Vagina (tissue), 2 donors: ENCODE measurements around the gene C1orf116.

Experiments
- CTCF ChIP-seq, 3 experiments: fragments of 450-650 bp in 2 of 3; fragments of 200-600 bp in 1 of 3; sonication (generic) in 1 of 3; IDR thresholded peaks; one replicate each; pipeline ENCODE4 v1.5.1; 2017 to 2019; ENCODE audit warnings: antibody characterized with exemption in 3 of 3, mild to moderate bottlenecking in 2 of 3, moderate library complexity in 2 of 3
- POLR2A ChIP-seq, 2 donors: fragments of 450-650 bp; IDR thresholded peaks; one replicate each; pipeline ENCODE4 v1.6.1; 2017; ENCODE audit warnings: antibody characterized with exemption in 2 of 2, mild to moderate bottlenecking in 2 of 2, moderate library complexity in 2 of 2
- POLR2AphosphoS5 ChIP-seq, 2 donors: sonication (generic); formaldehyde crosslinking; IDR thresholded peaks; one replicate each; pipeline ENCODE4 v1.9.0; 2017; ENCODE audit warnings: antibody characterized with exemption in 2 of 2, mild to moderate bottlenecking in 2 of 2, low read depth in 1 of 2; ENCODE audit not compliant: insufficient read depth in 1 of 2

DNA sequence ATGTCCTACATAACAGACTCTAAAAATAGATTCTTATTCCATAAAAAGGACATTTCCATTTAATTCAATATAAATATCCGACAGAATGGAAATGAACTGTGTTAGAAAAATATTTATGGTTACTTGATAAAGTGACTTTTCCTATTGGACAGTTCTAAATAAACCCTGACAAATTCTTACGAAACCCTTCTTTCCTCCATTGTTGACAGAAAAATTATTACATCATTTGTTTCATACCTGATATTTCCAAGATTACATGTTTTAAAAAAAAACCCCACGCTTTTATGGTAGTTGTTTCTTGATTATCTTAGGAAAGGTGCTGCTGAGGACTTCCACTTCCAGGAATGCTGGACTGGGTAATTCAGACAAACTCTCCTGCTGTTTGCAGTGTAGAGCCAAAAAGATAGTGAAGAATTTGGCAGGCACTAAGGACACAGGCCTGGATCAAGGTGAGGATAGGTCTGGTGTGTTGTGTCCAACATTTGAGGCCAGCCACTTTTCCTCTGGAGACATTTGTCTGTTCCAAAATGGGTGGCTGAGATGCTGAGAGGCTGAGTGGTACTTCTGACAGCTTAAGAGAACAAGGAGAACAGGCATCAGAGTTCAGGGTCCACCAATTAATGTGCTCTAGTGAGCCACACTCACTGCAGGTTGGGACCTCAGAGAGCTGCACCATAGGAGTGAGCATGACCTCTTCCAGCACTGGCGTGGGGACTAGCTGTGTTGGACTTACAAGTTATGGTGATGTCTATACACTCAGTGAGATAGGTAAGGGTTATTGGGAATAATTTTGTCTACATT lies 7.0 kb upstream of the C1orf116 start:
- TF ChIP-seq CTCF (IDR thresholded peaks at IDR 0.05) = no peak
- TF ChIP-seq POLR2A (IDR thresholded peaks at IDR 0.05) = no peak
- no peak for TF ChIP-seq POLR2AphosphoS5 (IDR thresholded peaks at IDR 0.05; ENCODE audit: insufficient read depth in 1 of 2, low read depth in 1 of 2)
